HG03354 (cell line): ENCODE results near the gene NEURL3.
A peak's percentile ranks its signal among the peaks of the same experiment; 100 is the strongest.
"Not testable (repeated sequence)": the region's sequence is repeated elsewhere in the genome, so short reads cannot be mapped to it uniquely, and the experiment has no call there.

Source experiments
- ATAC-seq: cut with Tn5 transposase; IDR thresholded peaks from one replicate; pipeline ENCODE4 v1.9.1; 2021; ENCODE audit warnings: mild to moderate bottlenecking; ENCODE audit not compliant: unreplicated experiment, poor library complexity, severe bottlenecking

Gene NEURL3

GRCh38 chr2:96510931-96511595, 5.9 kb upstream of the NEURL3 start:
- no peak for ATAC-seq

GRCh38 chr2:96509847-96510230, 4.7 kb upstream of the NEURL3 start:
- no peak for ATAC-seq

- peak; percentile 66 for ATAC-seq
These were observed 4.1 kb upstream of the NEURL3 start for GRCh38 chr2:96509114-96509846.

- no peak for ATAC-seq
These were observed 3.5 kb upstream of the NEURL3 start for GRCh38 chr2:96508521-96509113.

GRCh38 chr2:96507957-96508520, 2.9 kb upstream of the NEURL3 start:
- ATAC-seq = peak; percentile 63

- no peak for ATAC-seq
These were observed 1.7 kb upstream of the NEURL3 start for GRCh38 chr2:96506907-96507240.

GRCh38 chr2:96506016-96506906, 1.1 kb upstream of the NEURL3 start:
- ATAC-seq = no peak

GRCh38 chr2:96503637-96504243, 1.4 kb downstream of the NEURL3 start:
- ATAC-seq = no peak

- no peak for ATAC-seq
These were observed 2.1 kb downstream of the NEURL3 start for GRCh38 chr2:96502891-96503636.

- no peak for ATAC-seq
These were observed 3.0 kb downstream of the NEURL3 start for GRCh38 chr2:96501886-96502810.

GRCh38 chr2:96501471-96501874, 3.7 kb downstream of the NEURL3 start:
- ATAC-seq = no peak

- ATAC-seq = no peak
These were observed 4.6 kb downstream of the NEURL3 start for GRCh38 chr2:96500385-96501066.

GRCh38 chr2:96499061-96499960, 5.8 kb downstream of the NEURL3 start:
- no peak for ATAC-seq

- not testable (repeated sequence) for ATAC-seq
These were observed 6.5 kb downstream of the NEURL3 start for GRCh38 chr2:96498611-96499010.

GRCh38 chr2:96498021-96498431, 7.1 kb downstream of the NEURL3 start:
- ATAC-seq = no peak

GRCh38 chr2:96495982-96496629, 9.1 kb downstream of the NEURL3 start:
- ATAC-seq = no peak
